Measurements from ENCODE around the gene SMG5. TPM values are rescaled to one million over a fixed set of nuclear protein-coding genes. Genes with fewer than 3 reads are reported as not detected.

SMG5 gene
- total RNA-seq, 1 experiment from 2014 or later, result 109 TPM

DNA sequence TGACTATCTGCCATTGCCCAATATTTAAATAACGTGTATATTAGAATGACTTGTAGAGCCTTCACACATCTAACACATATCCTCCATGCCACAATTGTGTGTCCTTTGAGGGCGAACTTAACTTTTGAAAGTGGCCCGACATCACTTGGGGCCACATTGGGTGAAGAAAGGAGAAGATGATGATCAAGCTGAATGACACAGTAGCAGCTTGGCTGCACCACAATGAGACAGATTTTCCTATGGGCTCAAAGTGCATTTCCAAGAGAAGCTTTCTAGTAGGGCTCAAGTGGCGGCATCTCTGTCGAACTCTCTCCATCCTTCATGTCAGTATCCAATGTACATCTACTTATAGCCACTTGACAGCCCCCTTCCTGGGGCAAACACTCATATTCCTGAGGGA lies 44.4 kb downstream of the SMG5 start (continued):
- TF ChIP-seq NFE2L1 (CRISPR knock-in tag; IDR thresholded peaks at IDR 0.05), result no peak
- TF ChIP-seq IRF2 (CRISPR knock-in tag; IDR thresholded peaks at IDR 0.05; ENCODE audit: borderline replicate concordance, low read depth), result no peak
- TF ChIP-seq GRHL2 (CRISPR knock-in tag; IDR thresholded peaks at IDR 0.05; ENCODE audit: insufficient replicate concordance, severe bottlenecking), result no peak
- TF ChIP-seq, protein P1, sequence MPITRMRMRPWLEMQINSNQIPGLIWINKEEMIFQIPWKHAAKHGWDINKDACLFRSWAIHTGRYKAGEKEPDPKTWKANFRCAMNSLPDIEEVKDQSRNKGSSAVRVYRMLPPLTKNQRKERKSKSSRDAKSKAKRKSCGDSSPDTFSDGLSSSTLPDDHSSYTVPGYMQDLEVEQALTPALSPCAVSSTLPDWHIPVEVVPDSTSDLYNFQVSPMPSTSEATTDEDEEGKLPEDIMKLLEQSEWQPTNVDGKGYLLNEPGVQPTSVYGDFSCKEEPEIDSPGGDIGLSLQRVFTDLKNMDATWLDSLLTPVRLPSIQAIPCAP (CRISPR knock-in tag; IDR thresholded peaks at IDR 0.05), result no peak
- TF ChIP-seq CBFB (CRISPR knock-in tag; IDR thresholded peaks at IDR 0.05; ENCODE audit: low read depth), result no peak

GRCh38 chr1:156236164-156236563 lies 46.5 kb downstream of the SMG5 start:
- ATAC-seq (no peak), DNase-seq (ENCODE audit: low spot score) (no peak)
- Mint-ChIP-seq H3K9me3 (no peaks in the 10 kb centered on the region), H3K27me3 (ENCODE audit: low read depth) (no peaks in the 10 kb centered on the region), H3K36me3 (peaks cover 41% of the 10 kb centered on the region), H3K4me3 (no peak overlapping the region), H3K4me1 (no peaks in the 10 kb centered on the region), H3K27ac (no peak overlapping the region)
- ChIA-PET POLR2A (no interaction called here), CTCF (no interaction called here)
- no peak for TF ChIP-seq TCF7 (CRISPR knock-in tag; IDR thresholded peaks at IDR 0.05; ENCODE audit: low read depth)
- TF ChIP-seq PRRX2 (CRISPR knock-in tag; IDR thresholded peaks at IDR 0.05), result no peak
- no peak for TF ChIP-seq JAZF1 (CRISPR knock-in tag; IDR thresholded peaks at IDR 0.05)
- TF ChIP-seq, protein P2, sequence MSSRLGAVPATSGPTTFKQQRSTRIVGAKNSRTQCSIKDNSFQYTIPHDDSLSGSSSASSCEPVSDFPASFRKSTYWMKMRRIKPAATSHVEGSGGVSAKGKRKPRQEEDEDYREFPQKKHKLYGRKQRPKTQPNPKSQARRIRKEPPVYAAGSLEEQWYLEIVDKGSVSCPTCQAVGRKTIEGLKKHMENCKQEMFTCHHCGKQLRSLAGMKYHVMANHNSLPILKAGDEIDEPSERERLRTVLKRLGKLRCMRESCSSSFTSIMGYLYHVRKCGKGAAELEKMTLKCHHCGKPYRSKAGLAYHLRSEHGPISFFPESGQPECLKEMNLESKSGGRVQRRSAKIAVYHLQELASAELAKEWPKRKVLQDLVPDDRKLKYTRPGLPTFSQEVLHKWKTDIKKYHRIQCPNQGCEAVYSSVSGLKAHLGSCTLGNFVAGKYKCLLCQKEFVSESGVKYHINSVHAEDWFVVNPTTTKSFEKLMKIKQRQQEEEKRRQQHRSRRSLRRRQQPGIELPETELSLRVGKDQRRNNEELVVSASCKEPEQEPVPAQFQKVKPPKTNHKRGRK (CRISPR knock-in tag; IDR thresholded peaks at IDR 0.05; ENCODE audit: borderline replicate concordance), result no peak
- no peak for TF ChIP-seq FOXJ3 (CRISPR knock-in tag; IDR thresholded peaks at IDR 0.05; ENCODE audit: borderline replicate concordance)

DNA sequence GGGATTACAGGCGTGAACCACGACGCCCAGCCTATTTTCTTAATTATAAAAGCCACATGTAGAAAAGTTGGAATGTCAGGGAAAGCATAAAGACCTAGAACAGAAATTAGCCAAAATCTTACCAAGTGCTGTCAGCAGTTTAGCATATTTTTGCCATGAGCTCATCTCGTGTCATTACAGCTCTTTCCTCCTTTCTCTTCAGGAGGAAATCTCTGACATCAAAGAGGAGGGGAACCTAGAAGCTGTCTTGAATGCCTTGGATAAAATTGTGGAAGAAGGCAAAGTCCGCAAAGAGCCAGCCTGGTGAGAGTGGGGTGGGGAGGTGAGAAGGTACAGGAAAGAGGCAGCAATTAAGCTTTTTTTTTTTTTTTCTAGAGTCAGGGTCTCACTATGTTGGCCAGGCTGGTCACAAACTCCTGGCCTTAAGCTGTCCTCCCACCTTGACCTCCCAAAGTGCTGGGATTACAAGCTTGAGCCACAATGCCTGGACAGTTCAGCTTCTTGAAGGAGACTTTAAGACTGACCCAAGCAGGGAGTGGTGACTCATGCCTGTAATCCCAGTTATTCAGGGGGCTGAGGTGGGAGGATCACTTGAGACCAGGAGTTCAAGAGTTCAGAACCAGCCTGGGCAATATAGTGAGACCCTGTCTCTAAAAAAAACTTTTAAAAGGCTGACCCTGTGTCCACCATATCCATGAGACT lies 49.0 kb downstream of the SMG5 start:
- ATAC-seq, result no peak
- POLR2A ChIA-PET, result interaction anchor here (0.7 kb wide), 1 partner anchor 12 kb away, joined by 4 read pairs; no protein-coding TSS in a partner anchor
- no peak overlapping the region for H3K4me3 Mint-ChIP-seq

DNA sequence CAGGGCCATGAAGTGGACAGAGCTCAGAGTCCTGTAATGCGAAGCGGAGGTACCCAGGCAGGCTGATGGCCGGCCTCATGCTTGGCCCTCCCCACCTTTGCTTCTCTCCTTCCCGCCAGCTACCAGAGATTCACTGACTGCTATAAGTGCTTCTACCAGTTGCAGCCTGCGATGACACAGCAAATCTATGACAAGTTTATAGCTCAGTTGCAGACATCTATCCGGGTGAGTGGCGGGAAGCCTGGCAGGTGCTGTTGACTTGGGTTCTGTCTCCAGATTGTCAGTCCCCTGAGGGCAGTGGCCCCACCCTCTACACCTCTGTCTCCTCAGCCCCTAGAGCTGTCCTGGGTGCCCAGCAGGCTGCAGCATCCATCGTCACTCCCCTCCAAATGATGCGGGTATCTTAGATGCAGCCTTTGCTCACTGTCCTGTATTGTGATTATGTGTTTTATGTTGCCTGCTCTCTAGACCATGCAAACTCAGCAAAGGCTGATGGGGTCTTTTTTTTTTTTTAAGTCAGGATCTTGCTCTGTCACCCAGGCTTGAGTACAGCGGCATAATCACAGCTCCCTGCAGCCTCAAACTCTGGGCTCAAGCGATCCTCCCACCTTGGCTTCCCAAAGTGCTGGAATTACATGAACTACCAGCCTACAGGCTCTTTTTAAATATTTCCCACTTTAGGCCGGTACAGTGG lies 50.3 kb downstream of the SMG5 start:
- DNase-seq (ENCODE audit: low spot score) (no peak), ATAC-seq (0 out of 2 replicates have a peak, but pooled peaks have one; percentile 20)
- no peak overlapping the region for H3K4me3 Mint-ChIP-seq
- no peaks in the 10 kb centered on the region for H3K27me3 Mint-ChIP-seq (ENCODE audit: low read depth)
- H3K4me1 Mint-ChIP-seq, result no peaks in the 10 kb centered on the region
- POLR2A ChIA-PET, result interaction anchor here (0.6 kb wide), 1 partner anchor 15 kb away, joined by 3 read pairs; no protein-coding TSS in a partner anchor
- no peaks in the 10 kb centered on the region for H3K9me3 Mint-ChIP-seq
- peak overlapping the region; percentile 65; the same call in 1 of the 2 replicates for H3K27ac Mint-ChIP-seq
- CTCF ChIA-PET, result interaction anchor here (0.5 to 5.3 kb wide), 14 partner anchors 9 to 243 kb away, joined by 3 to 34 read pairs (median 4); partner anchors contain the start of genes BGLAP and PAQR6
- peaks cover 42% of the 10 kb centered on the region for H3K36me3 Mint-ChIP-seq
- no peak for TF ChIP-seq FOXK1 (CRISPR knock-in tag; IDR thresholded peaks at IDR 0.05)
- no peak for TF ChIP-seq KAT7 (CRISPR knock-in tag; IDR thresholded peaks at IDR 0.05; ENCODE audit: borderline replicate concordance)
- TF ChIP-seq, protein P3, sequence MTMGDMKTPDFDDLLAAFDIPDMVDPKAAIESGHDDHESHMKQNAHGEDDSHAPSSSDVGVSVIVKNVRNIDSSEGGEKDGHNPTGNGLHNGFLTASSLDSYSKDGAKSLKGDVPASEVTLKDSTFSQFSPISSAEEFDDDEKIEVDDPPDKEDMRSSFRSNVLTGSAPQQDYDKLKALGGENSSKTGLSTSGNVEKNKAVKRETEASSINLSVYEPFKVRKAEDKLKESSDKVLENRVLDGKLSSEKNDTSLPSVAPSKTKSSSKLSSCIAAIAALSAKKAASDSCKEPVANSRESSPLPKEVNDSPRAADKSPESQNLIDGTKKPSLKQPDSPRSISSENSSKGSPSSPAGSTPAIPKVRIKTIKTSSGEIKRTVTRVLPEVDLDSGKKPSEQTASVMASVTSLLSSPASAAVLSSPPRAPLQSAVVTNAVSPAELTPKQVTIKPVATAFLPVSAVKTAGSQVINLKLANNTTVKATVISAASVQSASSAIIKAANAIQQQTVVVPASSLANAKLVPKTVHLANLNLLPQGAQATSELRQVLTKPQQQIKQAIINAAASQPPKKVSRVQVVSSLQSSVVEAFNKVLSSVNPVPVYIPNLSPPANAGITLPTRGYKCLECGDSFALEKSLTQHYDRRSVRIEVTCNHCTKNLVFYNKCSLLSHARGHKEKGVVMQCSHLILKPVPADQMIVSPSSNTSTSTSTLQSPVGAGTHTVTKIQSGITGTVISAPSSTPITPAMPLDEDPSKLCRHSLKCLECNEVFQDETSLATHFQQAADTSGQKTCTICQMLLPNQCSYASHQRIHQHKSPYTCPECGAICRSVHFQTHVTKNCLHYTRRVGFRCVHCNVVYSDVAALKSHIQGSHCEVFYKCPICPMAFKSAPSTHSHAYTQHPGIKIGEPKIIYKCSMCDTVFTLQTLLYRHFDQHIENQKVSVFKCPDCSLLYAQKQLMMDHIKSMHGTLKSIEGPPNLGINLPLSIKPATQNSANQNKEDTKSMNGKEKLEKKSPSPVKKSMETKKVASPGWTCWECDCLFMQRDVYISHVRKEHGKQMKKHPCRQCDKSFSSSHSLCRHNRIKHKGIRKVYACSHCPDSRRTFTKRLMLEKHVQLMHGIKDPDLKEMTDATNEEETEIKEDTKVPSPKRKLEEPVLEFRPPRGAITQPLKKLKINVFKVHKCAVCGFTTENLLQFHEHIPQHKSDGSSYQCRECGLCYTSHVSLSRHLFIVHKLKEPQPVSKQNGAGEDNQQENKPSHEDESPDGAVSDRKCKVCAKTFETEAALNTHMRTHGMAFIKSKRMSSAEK (CRISPR knock-in tag; IDR thresholded peaks at IDR 0.05; ENCODE audit: borderline replicate concordance), result no peak
- TF ChIP-seq RORB (CRISPR knock-in tag; IDR thresholded peaks at IDR 0.05), result no peak

More for the DNA sequence above, 49.0 kb downstream of the SMG5 start:
- H3K9me3 Mint-ChIP-seq, result no peaks in the 10 kb centered on the region
- TF ChIP-seq NR3C1 (CRISPR knock-in tag; conservative IDR thresholded peaks at IDR 0.05; ENCODE audit: low read depth) (no peak), ZNF121 (CRISPR knock-in tag; IDR thresholded peaks at IDR 0.05) (peak; percentile 43; the same call in 1 of the 2 replicates), SMAD4 (CRISPR knock-in tag; IDR thresholded peaks at IDR 0.05) (no peak), MLX (CRISPR knock-in tag; IDR thresholded peaks at IDR 0.05) (no peak)
- no peaks in the 10 kb centered on the region for H3K27me3 Mint-ChIP-seq (ENCODE audit: low read depth)
- no peaks in the 10 kb centered on the region for H3K4me1 Mint-ChIP-seq
- DNase-seq (ENCODE audit: low spot score), result no peak
- H3K27ac Mint-ChIP-seq, result no peak overlapping the region
- H3K36me3 Mint-ChIP-seq, result peaks cover 47% of the 10 kb centered on the region
- CTCF ChIA-PET, result interaction anchor here (0.6 to 5.3 kb wide), 8 partner anchors 8 to 212 kb away, joined by 4 to 34 read pairs (median 6); partner anchors contain the start of gene BGLAP

Measured in WTC11 (cell line).